GM10266 (cell line): Measurements from ENCODE around the gene ARMH4.

ENCODE experiments used
- DNase-seq: peaks from one replicate; pipeline ENCODE4 v3.0.0; 2012; ENCODE audit errors: extremely low spot score
- CTCF ChIP-seq: IDR thresholded peaks from 2 replicates; pipeline ENCODE4 v1.5.1; 2012; ENCODE audit warnings: mild to moderate bottlenecking, low read depth; ENCODE audit not compliant: control insufficient read depth, insufficient read depth; ENCODE audit errors: missing control alignments

The ARMH4 gene

GRCh38 chr14:58099682-58100081 is 52.3 kb downstream of the ARMH4 start:
- DNase-seq, result no peak
- no peak for TF ChIP-seq CTCF

DNA sequence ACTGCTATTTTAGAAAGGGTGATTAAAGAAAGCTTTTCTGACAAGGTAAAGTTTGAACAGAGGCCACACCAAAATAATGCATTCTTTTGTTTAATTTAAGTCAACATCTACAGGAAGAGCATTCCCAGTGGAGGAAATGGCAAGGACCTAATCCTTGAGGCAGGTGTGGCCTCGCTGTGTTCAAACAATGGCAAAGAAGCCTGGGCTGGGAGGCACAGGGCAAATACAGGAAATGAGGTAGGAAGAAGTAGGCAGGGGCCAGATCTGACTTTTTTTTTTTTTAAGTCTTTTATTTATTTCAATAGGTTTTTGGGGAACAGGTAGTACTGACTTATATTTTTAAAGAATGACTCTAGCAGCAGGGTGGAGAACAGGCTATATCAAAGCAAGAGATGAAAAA is 53.5 kb downstream of the ARMH4 start:
- TF ChIP-seq CTCF, result no peak
- DNase-seq, result no peak

DNA sequence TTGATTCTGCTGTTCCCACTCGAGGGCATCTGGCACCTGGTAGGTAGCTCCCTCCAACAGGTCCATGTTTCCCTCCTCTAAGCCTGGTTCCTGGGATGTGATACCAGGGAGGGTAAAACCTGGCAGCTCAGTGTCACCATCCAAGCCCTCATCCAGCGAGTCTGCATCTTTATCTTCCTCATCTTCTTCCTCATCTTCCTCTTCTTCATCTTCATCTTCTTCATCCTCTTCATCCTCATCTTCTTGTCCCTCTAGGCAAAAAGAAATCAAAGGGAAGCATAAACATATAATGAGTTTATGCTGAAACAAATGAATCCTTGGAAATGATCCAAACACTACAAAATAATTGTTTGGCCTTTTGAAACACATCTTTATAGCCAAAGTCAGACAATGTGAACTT is 55.3 kb downstream of the ARMH4 start:
- DNase-seq, result no peak
- no peak for TF ChIP-seq CTCF

DNA sequence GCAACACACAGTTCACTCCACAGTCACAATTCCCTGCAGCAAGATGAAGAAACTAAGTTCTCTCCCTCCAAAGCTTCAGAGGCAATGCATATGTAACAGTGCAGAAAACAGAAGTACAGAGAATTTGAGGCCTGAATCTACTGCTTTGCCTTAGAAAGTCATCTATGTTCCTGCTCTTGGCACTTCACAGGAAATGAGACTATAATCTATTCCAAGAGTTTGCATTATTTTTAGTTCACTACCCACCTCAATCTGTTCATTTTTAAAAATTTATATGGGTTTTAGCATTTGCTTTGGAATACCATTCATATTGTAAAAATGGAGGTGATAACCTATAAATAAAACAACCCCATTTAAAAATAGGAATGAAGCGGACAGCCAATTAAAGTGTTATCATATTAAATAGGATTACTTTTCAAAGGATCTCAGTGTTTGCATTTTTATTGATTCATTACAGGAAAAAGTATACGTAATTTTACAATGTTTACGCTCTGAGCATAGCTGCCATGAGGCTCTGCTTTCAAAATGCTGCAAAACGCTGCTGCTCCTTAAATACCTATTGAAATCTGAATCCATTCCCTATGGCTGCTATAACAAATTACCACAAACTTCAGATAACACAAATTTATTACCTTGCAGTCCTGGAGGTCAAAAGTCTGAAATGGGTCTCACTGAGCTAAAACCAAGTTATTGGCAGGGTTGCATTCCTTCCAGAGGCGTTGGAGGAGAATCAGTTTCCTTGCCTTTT is 60.0 kb downstream of the ARMH4 start:
- no peak for TF ChIP-seq CTCF
- no peak for DNase-seq

DNA sequence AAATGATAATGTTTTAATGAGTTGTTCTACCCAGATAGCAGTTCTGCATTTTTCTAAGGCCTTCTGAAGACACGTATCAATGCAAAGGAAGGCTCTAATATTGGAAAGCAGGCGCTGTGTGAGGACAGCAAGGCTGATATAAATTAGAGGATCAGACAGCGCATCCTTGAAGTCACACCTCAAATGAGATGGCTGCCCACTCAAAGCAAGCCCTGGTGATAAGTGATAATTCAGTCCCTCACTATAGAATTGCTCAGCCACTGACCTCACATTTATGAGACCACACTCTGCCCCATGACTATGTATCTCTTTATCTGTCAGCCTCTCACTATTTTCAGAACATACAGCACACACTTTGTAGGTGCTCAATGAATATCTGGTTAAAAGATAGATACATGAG is 62.4 kb downstream of the ARMH4 start:
- no peak for TF ChIP-seq CTCF
- DNase-seq, result no peak

- no peak for TF ChIP-seq CTCF
- DNase-seq, result no peak
These were observed 63.1 kb downstream of the ARMH4 start for GRCh38 chr14:58088961-58089360.

- TF ChIP-seq CTCF, result no peak
- DNase-seq, result no peak
These were observed 66.1 kb downstream of the ARMH4 start for GRCh38 chr14:58085877-58086276.
